ENCODE results near the gene P3H4.

P3H4 gene

GRCh38 chr17:41773190-41773588, 38.6 kb downstream of the P3H4 start:
- in situ Hi-C loops (cut with HindIII; ENCODE audit: low sequenced_read_pairs): no loop called here
- TF ChIP-seq CTCF (IDR thresholded peaks at IDR 0.05; ENCODE audit: low read depth, low read length, missing control alignments): no peak
- DNase-seq (ENCODE audit: low read depth): peak; percentile 71
- no peak overlapping the region for H3K4me3 ChIP-seq (ENCODE audit: low read depth, low read length)

- H3K4me3 ChIP-seq (ENCODE audit: low read depth, low read length): no peak overlapping the region
- in situ Hi-C loops (cut with HindIII; ENCODE audit: low sequenced_read_pairs): no loop called here
- no peak for DNase-seq (ENCODE audit: low read depth)
- TF ChIP-seq CTCF (IDR thresholded peaks at IDR 0.05; ENCODE audit: low read depth, low read length, missing control alignments): no peak
Measured at GRCh38 chr17:41772586-41773189, 39.1 kb downstream of the P3H4 start.

- no peak overlapping the region for H3K4me3 ChIP-seq (ENCODE audit: low read depth, low read length)
- no peak for DNase-seq (ENCODE audit: low read depth)
- in situ Hi-C loops (cut with HindIII; ENCODE audit: low sequenced_read_pairs): no loop called here
- TF ChIP-seq CTCF (IDR thresholded peaks at IDR 0.05; ENCODE audit: low read depth, low read length, missing control alignments): no peak
Measured at GRCh38 chr17:41772218-41772585, 39.5 kb downstream of the P3H4 start.

GRCh38 chr17:41771389-41772206, 40.2 kb downstream of the P3H4 start:
- no peak for TF ChIP-seq CTCF (IDR thresholded peaks at IDR 0.05; ENCODE audit: low read depth, low read length, missing control alignments)
- no peak overlapping the region for H3K4me3 ChIP-seq (ENCODE audit: low read depth, low read length)
- in situ Hi-C loops (cut with HindIII; ENCODE audit: low sequenced_read_pairs): no loop called here
- no peak for DNase-seq (ENCODE audit: low read depth)

- in situ Hi-C loops (cut with HindIII; ENCODE audit: low sequenced_read_pairs): no loop called here
- TF ChIP-seq CTCF (IDR thresholded peaks at IDR 0.05; ENCODE audit: low read depth, low read length, missing control alignments): no peak
- DNase-seq (ENCODE audit: low read depth): no peak
- H3K4me3 ChIP-seq (ENCODE audit: low read depth, low read length): no peak overlapping the region
Measured at GRCh38 chr17:41769985-41770384, 41.8 kb downstream of the P3H4 start.

- H3K4me3 ChIP-seq (ENCODE audit: low read depth, low read length): no peak overlapping the region
- in situ Hi-C loops (cut with HindIII; ENCODE audit: low sequenced_read_pairs): no loop called here
- no peak for DNase-seq (ENCODE audit: low read depth)
- no peak for TF ChIP-seq CTCF (IDR thresholded peaks at IDR 0.05; ENCODE audit: low read depth, low read length, missing control alignments)
Measured at GRCh38 chr17:41769346-41769862, 42.3 kb downstream of the P3H4 start.
